ENCODE data around the gene PUSL1. TPM values are rescaled to one million over a fixed set of nuclear protein-coding genes. Genes with fewer than 3 reads are reported as not detected.

The PUSL1 gene
- polyA plus RNA-seq, 1 donor (not counting 4 experiments of a cell fraction or from before 2014, with no cell fraction given), result 11.4 TPM

- no peak overlapping the region for H3K27ac ChIP-seq (ENCODE audit: control insufficient read depth, insufficient read depth, low read length)
- no peak overlapping the region for H3K4me3 ChIP-seq (ENCODE audit: control insufficient read depth in 2 of 3, extremely low read depth in 1 of 3, insufficient read depth in 2 of 3, low read depth in 1 of 3, low read length in 3 of 3)
- no peaks in the 10 kb centered on the region for H3K27me3 ChIP-seq (ENCODE audit: control insufficient read depth, extremely low read depth, insufficient read depth, low read length)
- FAIRE-seq, result no peak
- dilution Hi-C loops (cut with MboI; ENCODE audit: extremely low pct_ligation_motif_present, low sequenced_read_pairs), result no loop called here
- H3K4me1 ChIP-seq (ENCODE audit: control insufficient read depth, extremely low read depth, insufficient read depth, low read length), result peaks cover 22% of the 10 kb centered on the region
- H3K36me3 ChIP-seq (ENCODE audit: control insufficient read depth in 2 of 2, extremely low read depth in 1 of 2, insufficient read depth in 2 of 2, low read length in 2 of 2), result peaks cover 0 to 1% of the 10 kb centered on the region in 2 experiments
- H3K9me1 ChIP-seq (ENCODE audit: control insufficient read depth, extremely low read depth, insufficient read depth, low read length), result no peaks in the 10 kb centered on the region
- H2AFZ ChIP-seq (ENCODE audit: control insufficient read depth, low read length), result no peak overlapping the region
- H3K9ac ChIP-seq (ENCODE audit: control insufficient read depth, extremely low read depth, insufficient read depth, low read length), result no peak overlapping the region
- no peaks in the 10 kb centered on the region for H3K9me3 ChIP-seq (ENCODE audit: control insufficient read depth, low read depth, low read length)
- no peak for DNase-seq (ENCODE audit: low read depth, low spot score)
- H3K79me2 ChIP-seq (ENCODE audit: control insufficient read depth, insufficient read depth, low read length), result peaks cover 3% of the 10 kb centered on the region
- no peaks in the 10 kb centered on the region for H4K20me1 ChIP-seq (ENCODE audit: control insufficient read depth, extremely low read depth, insufficient read depth, low read length)
- TF ChIP-seq, protein P1, sequence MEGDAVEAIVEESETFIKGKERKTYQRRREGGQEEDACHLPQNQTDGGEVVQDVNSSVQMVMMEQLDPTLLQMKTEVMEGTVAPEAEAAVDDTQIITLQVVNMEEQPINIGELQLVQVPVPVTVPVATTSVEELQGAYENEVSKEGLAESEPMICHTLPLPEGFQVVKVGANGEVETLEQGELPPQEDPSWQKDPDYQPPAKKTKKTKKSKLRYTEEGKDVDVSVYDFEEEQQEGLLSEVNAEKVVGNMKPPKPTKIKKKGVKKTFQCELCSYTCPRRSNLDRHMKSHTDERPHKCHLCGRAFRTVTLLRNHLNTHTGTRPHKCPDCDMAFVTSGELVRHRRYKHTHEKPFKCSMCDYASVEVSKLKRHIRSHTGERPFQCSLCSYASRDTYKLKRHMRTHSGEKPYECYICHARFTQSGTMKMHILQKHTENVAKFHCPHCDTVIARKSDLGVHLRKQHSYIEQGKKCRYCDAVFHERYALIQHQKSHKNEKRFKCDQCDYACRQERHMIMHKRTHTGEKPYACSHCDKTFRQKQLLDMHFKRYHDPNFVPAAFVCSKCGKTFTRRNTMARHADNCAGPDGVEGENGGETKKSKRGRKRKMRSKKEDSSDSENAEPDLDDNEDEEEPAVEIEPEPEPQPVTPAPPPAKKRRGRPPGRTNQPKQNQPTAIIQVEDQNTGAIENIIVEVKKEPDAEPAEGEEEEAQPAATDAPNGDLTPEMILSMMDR (optimal IDR thresholded peaks at IDR 0.05 in 1 of 3, IDR thresholded peaks at IDR 0.05 in 1 of 3, conservative IDR thresholded peaks at IDR 0.05 in 1 of 3; ENCODE audit: extremely low read depth in 1 of 3, insufficient read depth in 2 of 3, low read length in 3 of 3), result peak in 2 of 3 experiments; percentile 44 to 51
- no peak for TF ChIP-seq EZH2 (IDR thresholded peaks at IDR 0.05; ENCODE audit: low read length)
- H3K4me2 ChIP-seq (ENCODE audit: control insufficient read depth, extremely low read depth, insufficient read depth, low read depth, low read length), result no peak overlapping the region
These were observed 8.6 kb upstream of the PUSL1 start for GRCh38 chr1:1299686-1300351.

DNA sequence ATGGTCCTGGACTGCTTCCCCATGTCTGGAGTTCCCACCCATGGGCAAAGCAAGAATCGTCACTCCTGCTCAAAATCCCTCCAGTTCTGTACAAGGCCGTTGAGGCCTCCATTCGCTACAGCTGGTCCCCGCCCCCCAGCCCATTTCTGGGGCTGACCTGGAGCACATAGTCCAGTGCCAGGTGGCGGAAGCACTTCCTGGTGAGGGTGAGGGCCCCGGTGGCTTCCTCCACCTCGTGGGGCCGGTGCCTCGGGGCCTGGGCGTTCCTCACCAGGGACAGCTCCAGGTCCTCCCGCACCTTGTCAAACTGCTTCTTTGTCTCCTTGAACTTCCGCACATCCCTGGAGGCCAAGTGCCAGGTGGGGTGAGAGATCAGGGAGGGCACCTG is 8.1 kb upstream of the PUSL1 start:
- no peaks in the 10 kb centered on the region for H3K27me3 ChIP-seq (ENCODE audit: control insufficient read depth, extremely low read depth, insufficient read depth, low read length)
- H4K20me1 ChIP-seq (ENCODE audit: control insufficient read depth, extremely low read depth, insufficient read depth, low read length), result no peaks in the 10 kb centered on the region
- H3K4me1 ChIP-seq (ENCODE audit: control insufficient read depth, extremely low read depth, insufficient read depth, low read length), result peaks cover 27% of the 10 kb centered on the region
- H2AFZ ChIP-seq (ENCODE audit: control insufficient read depth, low read length), result no peak overlapping the region
- dilution Hi-C loops (cut with MboI; ENCODE audit: extremely low pct_ligation_motif_present, low sequenced_read_pairs), result no loop called here
- no peak overlapping the region for H3K9ac ChIP-seq (ENCODE audit: control insufficient read depth, extremely low read depth, insufficient read depth, low read length)
- no peak overlapping the region for H3K4me2 ChIP-seq (ENCODE audit: control insufficient read depth, extremely low read depth, insufficient read depth, low read depth, low read length)
- no peak overlapping the region for H3K4me3 ChIP-seq (ENCODE audit: control insufficient read depth in 2 of 3, extremely low read depth in 1 of 3, insufficient read depth in 2 of 3, low read depth in 1 of 3, low read length in 3 of 3)
- H3K79me2 ChIP-seq (ENCODE audit: control insufficient read depth, insufficient read depth, low read length), result peaks cover 3% of the 10 kb centered on the region
- DNase-seq (ENCODE audit: low read depth, low spot score) (no peak), FAIRE-seq (no peak)
- TF ChIP-seq, protein P1 (optimal IDR thresholded peaks at IDR 0.05 in 1 of 3, IDR thresholded peaks at IDR 0.05 in 1 of 3, conservative IDR thresholded peaks at IDR 0.05 in 1 of 3; ENCODE audit: extremely low read depth in 1 of 3, insufficient read depth in 2 of 3, low read length in 3 of 3), result no peak
- no peak for TF ChIP-seq EZH2 (IDR thresholded peaks at IDR 0.05; ENCODE audit: low read length)
- H3K9me3 ChIP-seq (ENCODE audit: control insufficient read depth, low read depth, low read length), result no peaks in the 10 kb centered on the region
- peaks cover 0 to 1% of the 10 kb centered on the region in 2 experiments for H3K36me3 ChIP-seq (ENCODE audit: control insufficient read depth in 2 of 2, extremely low read depth in 1 of 2, insufficient read depth in 2 of 2, low read length in 2 of 2)
- H3K27ac ChIP-seq (ENCODE audit: control insufficient read depth, insufficient read depth, low read length), result no peak overlapping the region
- H3K9me1 ChIP-seq (ENCODE audit: control insufficient read depth, extremely low read depth, insufficient read depth, low read length), result no peaks in the 10 kb centered on the region

All from keratinocyte (primary cell).